CD4-positive, alpha-beta T cell (primary cell): ENCODE measurements around the gene RNF128. TPM values are rescaled to one million over a fixed set of nuclear protein-coding genes. Genes with fewer than 3 reads are reported as not detected.

Source experiments
- ATAC-seq: fragments of 200-7000 bp; cut with Tn5 transposase; one replicate; pipeline ENCODE4 v1.10.0; 2022; ENCODE audit warnings: mild to moderate bottlenecking; ENCODE audit not compliant: poor library complexity
- CTCF ChIA-PET: fragments of 350-600 bp; sonication (Branson Sonifier 250); formaldehyde crosslinking; loops from one replicate; lab custom pipeline; 2021; ENCODE audit warnings: antibody characterized with exemption, inconsistent platforms; lab: Charles Lee
- POLR2A ChIA-PET: fragments of 350-600 bp; sonication (Branson Sonifier 250); formaldehyde crosslinking; loops from one replicate; lab custom pipeline; 2021; ENCODE audit warnings: antibody characterized with exemption, inconsistent platforms; lab: Charles Lee
- DNase-seq, 14 experiments: peaks; one replicate each; pipeline ENCODE4 v3.0.0-alpha.2; 2013 to 2020; ENCODE audit warnings: mixed read lengths in 2 of 14
- H3K27ac ChIP-seq, 2 donors: one replicate each; pipeline versions ENCODE4 v1.5.1 to v1.7.0; 2013; ENCODE audit warnings: low read length in 2 of 2, low read depth in 1 of 2, mild to moderate bottlenecking in 1 of 2
- H3K27me3 ChIP-seq, 2 experiments: 1 replicate in 1 of 2; 2 replicates in 1 of 2; pipeline versions ENCODE4 v1.6.1 to v1.7.0; 2013; ENCODE audit warnings: low read length in 2 of 2, control low read depth in 1 of 2, mild to moderate bottlenecking in 1 of 2, moderate library complexity in 1 of 2; ENCODE audit not compliant: insufficient read depth in 2 of 2, control insufficient read depth in 1 of 2
- H3K36me3 ChIP-seq: one replicate; pipeline ENCODE4 v1.6.1; 2013; ENCODE audit warnings: low read length, control low read depth; ENCODE audit not compliant: insufficient read depth
- H3K4me1 ChIP-seq: one replicate; pipeline ENCODE4 v1.6.1; 2013; ENCODE audit warnings: low read length, control low read depth; ENCODE audit not compliant: insufficient read depth
- H3K4me3 ChIP-seq: one replicate; pipeline ENCODE4 v1.5.1; 2013; ENCODE audit warnings: mild to moderate bottlenecking, low read length, moderate library complexity
- H3K9me3 ChIP-seq, 2 experiments: 1 replicate in 1 of 2; 2 replicates in 1 of 2; pipeline versions ENCODE4 v1.6.1 to v1.7.0; 2013; ENCODE audit warnings: low read length in 2 of 2, mild to moderate bottlenecking in 2 of 2, control low read depth in 1 of 2, moderate library complexity in 1 of 2; ENCODE audit not compliant: control insufficient read depth in 1 of 2, insufficient read depth in 1 of 2
- H3K27ac Mint-ChIP-seq: one replicate; pipeline ENCODE4 v1.8.0; 2020; ENCODE audit warnings: mixed read lengths
- H3K27me3 Mint-ChIP-seq: one replicate; pipeline ENCODE4 v1.8.0; 2021; ENCODE audit warnings: mixed read lengths
- H3K36me3 Mint-ChIP-seq: one replicate; pipeline ENCODE4 v1.8.0; 2021; ENCODE audit warnings: low read depth, mixed read lengths
- H3K4me1 Mint-ChIP-seq: one replicate; pipeline ENCODE4 v1.8.0; 2021; ENCODE audit warnings: low read depth, mixed read lengths
- H3K4me3 Mint-ChIP-seq: one replicate; pipeline ENCODE4 v1.8.0; 2020; ENCODE audit warnings: mild to moderate bottlenecking, mixed read lengths
- H3K9me3 Mint-ChIP-seq: one replicate; pipeline ENCODE4 v1.8.0; 2020; ENCODE audit warnings: mixed read lengths
- CTCF ChIP-seq: fragments of 200-600 bp; IDR thresholded peaks from one replicate; pipeline ENCODE4 v1.8.0; 2022; ENCODE audit warnings: antibody characterized with exemption, mild to moderate bottlenecking
- intact Hi-C, 2 experiments: fragments of 100-400 bp; cut with DNase I in 1 of 2; cut with micrococcal nuclease in 1 of 2; formaldehyde crosslinking; loops; one replicate each; pipeline versions ENCODE4 v1.15.1 to v1.9.0; 2023 to 2025; cut with DNase I, micrococcal nuclease
- total RNA-seq, 174 experiments: library from RNA in 2 of 174; stranded (reverse) in 2 of 174; gene quantifications; one replicate each; pipeline ENCODE4 v1.2.3 and lab custom pipeline; 2021 to 2026

Gene RNF128
- total RNA-seq, 2 experiments from 2014 or later: not detected

- Mint-ChIP-seq H3K9me3 (no peaks in the 10 kb centered on the region), H3K27ac (no peak overlapping the region), H3K27me3 (peaks cover 17% of the 10 kb centered on the region), H3K36me3 (no peaks in the 10 kb centered on the region), H3K4me3 (no peak overlapping the region), H3K4me1 (no peaks in the 10 kb centered on the region)
- no peaks in the 10 kb centered on the region for H3K36me3 ChIP-seq
- no peak for TF ChIP-seq CTCF
- intact Hi-C loops: no loop called here
- no peaks in the 10 kb centered on the region for H3K4me1 ChIP-seq
- ChIA-PET POLR2A (no interaction called here), CTCF (no interaction called here)
- H3K9me3 ChIP-seq: no peaks in the 10 kb centered on the region
- H3K27ac ChIP-seq: no peak overlapping the region
- H3K27me3 ChIP-seq: no peaks in the 10 kb centered on the region
- ATAC-seq (no peak), DNase-seq (no peak)
- no peak overlapping the region for H3K4me3 ChIP-seq
Measured at GRCh38 chrX:106734827-106735226, 8.3 kb downstream of the RNF128 start.

- DNase-seq (no peak), ATAC-seq (no peak)
- H3K36me3 ChIP-seq: no peaks in the 10 kb centered on the region
- H3K27ac Mint-ChIP-seq: no peak overlapping the region
- no peaks in the 10 kb centered on the region for H3K9me3 ChIP-seq
- no peak overlapping the region for H3K4me3 Mint-ChIP-seq
- no peak overlapping the region for H3K4me3 ChIP-seq
- no peak for TF ChIP-seq CTCF
- H3K36me3 Mint-ChIP-seq: no peaks in the 10 kb centered on the region
- H3K4me1 Mint-ChIP-seq: no peaks in the 10 kb centered on the region
- POLR2A ChIA-PET: no interaction called here
- no peaks in the 10 kb centered on the region for H3K27me3 ChIP-seq
- intact Hi-C loops: no loop called here
- H3K4me1 ChIP-seq: no peaks in the 10 kb centered on the region
- peaks cover 8% of the 10 kb centered on the region for H3K27me3 Mint-ChIP-seq
- CTCF ChIA-PET: interaction anchor here (0.6 kb wide), 1 partner anchor 223 kb away, joined by 3 read pairs; no protein-coding TSS in a partner anchor
- no peaks in the 10 kb centered on the region for H3K9me3 Mint-ChIP-seq
- H3K27ac ChIP-seq: no peak overlapping the region
Measured at GRCh38 chrX:106740193-106740780, 13.8 kb downstream of the RNF128 start.

- H3K4me1 Mint-ChIP-seq: no peaks in the 10 kb centered on the region
- ATAC-seq (no peak), DNase-seq (no peak)
- ChIA-PET CTCF (no interaction called here), POLR2A (no interaction called here)
- Histone ChIP-seq H3K27me3 (peaks cover 0 to 4% of the 10 kb centered on the region in 2 experiments), H3K4me3 (no peak overlapping the region), H3K36me3 (no peaks in the 10 kb centered on the region), H3K4me1 (no peaks in the 10 kb centered on the region), H3K9me3 (no peaks in the 10 kb centered on the region), H3K27ac (no peak overlapping the region)
- no peaks in the 10 kb centered on the region for H3K9me3 Mint-ChIP-seq
- H3K36me3 Mint-ChIP-seq: no peaks in the 10 kb centered on the region
- peaks cover 4% of the 10 kb centered on the region for H3K27me3 Mint-ChIP-seq
- TF ChIP-seq CTCF: no peak
- intact Hi-C loops: no loop called here
- no peak overlapping the region for H3K27ac Mint-ChIP-seq
- no peak overlapping the region for H3K4me3 Mint-ChIP-seq
Measured at GRCh38 chrX:106742193-106742592, 15.7 kb downstream of the RNF128 start.
